Smooth muscle cell (in vitro differentiated cells): ENCODE data around the gene WNT9A. TPM values are rescaled to one million over a fixed set of nuclear protein-coding genes. Genes with fewer than 3 reads are reported as not detected.
"Not testable (repeated sequence)": the region's sequence is repeated elsewhere in the genome, so short reads cannot be mapped to it uniquely, and the experiment has no call there.

ENCODE experiments used
- DNase-seq: peaks from one replicate; lab custom pipeline; 2025; ENCODE audit not compliant: unreplicated experiment; lab: John Stamatoyannopoulos, UW
- H2AFZ ChIP-seq: fragments of 200-600 bp; sonication (generic); 2 replicates; pipeline ENCODE4 v1.6.0; 2016; ENCODE audit warnings: antibody characterized with exemption, low read depth, mild to moderate bottlenecking
- H3F3A ChIP-seq: fragments of 200-600 bp; sonication (generic); 2 replicates; pipeline ENCODE4 v1.6.0; 2017; ENCODE audit warnings: antibody characterized with exemption, low read depth
- H3K27ac ChIP-seq: fragments of 200-600 bp; sonication (generic); 2 replicates; pipeline ENCODE4 v1.5.1; 2016; ENCODE audit warnings: low read depth, mild to moderate bottlenecking
- H3K27me3 ChIP-seq: fragments of 200-600 bp; sonication (generic); 2 replicates; pipeline ENCODE4 v1.6.1; 2016; ENCODE audit warnings: low read depth, mild to moderate bottlenecking
- H3K36me3 ChIP-seq: fragments of 200-600 bp; sonication (generic); 2 replicates; pipeline ENCODE4 v1.5.1; 2016; ENCODE audit warnings: low read depth
- H3K4me1 ChIP-seq: fragments of 200-600 bp; sonication (generic); 2 replicates; pipeline ENCODE4 v1.5.1; 2016; ENCODE audit warnings: low read depth
- H3K4me2 ChIP-seq: fragments of 200-600 bp; sonication (generic); 2 replicates; pipeline ENCODE4 v1.6.0; 2016; ENCODE audit warnings: mild to moderate bottlenecking
- H3K4me3 ChIP-seq: fragments of 200-600 bp; sonication (generic); 2 replicates; pipeline ENCODE4 v1.5.1; 2016; ENCODE audit warnings: mild to moderate bottlenecking
- H3K79me2 ChIP-seq: fragments of 200-600 bp; sonication (generic); 2 replicates; pipeline ENCODE4 v1.6.0; 2016; ENCODE audit warnings: low read depth, mild to moderate bottlenecking
- H3K9ac ChIP-seq: fragments of 200-600 bp; sonication (generic); 2 replicates; pipeline ENCODE4 v1.6.0; 2016; ENCODE audit warnings: low read depth
- H3K9me3 ChIP-seq: fragments of 200-600 bp; sonication (generic); replicated peaks from 2 replicates; pipeline ENCODE4 v1.5.1; 2016; ENCODE audit warnings: low read depth
- H4K20me1 ChIP-seq: fragments of 200-600 bp; sonication (generic); 2 replicates; pipeline ENCODE4 v1.6.0; 2016; ENCODE audit warnings: low read depth
- WGBS: methylation state at CpG from one replicate; pipeline ENCODE4 v1.1.7; 2016; ENCODE audit warnings: low lambda C conversion rate; 5-methylcytosine and 5-hydroxymethylcytosine counted together
- polyA plus RNA-seq: library from polyadenylated mRNA; unstranded; fragments of >200 nt; fragmentation: Nextera tagmentation; extraction: Ambion mirVana; gene quantifications from 2 replicates; pipeline ENCODE4 v1.2.1, GENCODE V29; 2016
- total RNA-seq: library from RNA; depleted of rRNA; stranded (reverse); fragments of >200 nt; gene quantifications from 2 replicates; pipeline ENCODE4 v1.2.3, GENCODE V29; 2014
- TF ChIP-seq, protein P1 (sequence below): fragments of 200-600 bp; sonication (generic); IDR thresholded peaks from 2 replicates; pipeline ENCODE4 v1.5.1; 2017; ENCODE audit warnings: borderline replicate concordance, mild to moderate bottlenecking, antibody characterized with exemption; ENCODE audit not compliant: insufficient read depth, poor library complexity, severe bottlenecking

WNT9A gene
- total and polyA plus RNA-seq, 2 experiments from 2014 or later: 0.03 to 2.6 TPM

DNA sequence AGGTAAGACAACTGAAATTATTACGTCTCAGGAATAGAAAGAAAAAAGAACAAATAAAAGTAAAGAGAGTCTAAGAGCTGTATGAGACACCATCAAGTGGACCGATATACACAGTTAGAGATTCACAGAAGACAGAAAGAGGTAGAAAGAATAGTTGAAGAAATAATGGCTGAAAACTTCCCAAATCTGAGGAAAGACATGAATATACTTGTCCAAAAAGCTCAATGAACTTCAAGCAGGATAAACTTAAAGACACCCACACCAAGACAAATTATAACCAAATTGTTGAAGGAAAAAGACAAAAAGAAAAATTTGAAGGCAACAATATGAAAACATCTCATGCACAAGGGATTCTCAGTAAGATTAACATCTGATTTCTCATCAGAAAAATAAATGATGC lies 39.4 kb upstream of the WNT9A start:
- Histone ChIP-seq H3K27me3 (peaks cover 23% of the 10 kb centered on the region), H3K36me3 (no peaks in the 10 kb centered on the region), H3K4me3 (no peak overlapping the region), H3K4me1 (no peaks in the 10 kb centered on the region), H3F3A (no peaks in the 10 kb centered on the region), H4K20me1 (no peaks in the 10 kb centered on the region), H3K9ac (no peak overlapping the region), H3K27ac (no peak overlapping the region), H3K9me3 (no peaks in the 10 kb centered on the region), H3K4me2 (no peak overlapping the region), H2AFZ (no peak overlapping the region), H3K79me2 (no peaks in the 10 kb centered on the region)
- TF ChIP-seq, protein P1, sequence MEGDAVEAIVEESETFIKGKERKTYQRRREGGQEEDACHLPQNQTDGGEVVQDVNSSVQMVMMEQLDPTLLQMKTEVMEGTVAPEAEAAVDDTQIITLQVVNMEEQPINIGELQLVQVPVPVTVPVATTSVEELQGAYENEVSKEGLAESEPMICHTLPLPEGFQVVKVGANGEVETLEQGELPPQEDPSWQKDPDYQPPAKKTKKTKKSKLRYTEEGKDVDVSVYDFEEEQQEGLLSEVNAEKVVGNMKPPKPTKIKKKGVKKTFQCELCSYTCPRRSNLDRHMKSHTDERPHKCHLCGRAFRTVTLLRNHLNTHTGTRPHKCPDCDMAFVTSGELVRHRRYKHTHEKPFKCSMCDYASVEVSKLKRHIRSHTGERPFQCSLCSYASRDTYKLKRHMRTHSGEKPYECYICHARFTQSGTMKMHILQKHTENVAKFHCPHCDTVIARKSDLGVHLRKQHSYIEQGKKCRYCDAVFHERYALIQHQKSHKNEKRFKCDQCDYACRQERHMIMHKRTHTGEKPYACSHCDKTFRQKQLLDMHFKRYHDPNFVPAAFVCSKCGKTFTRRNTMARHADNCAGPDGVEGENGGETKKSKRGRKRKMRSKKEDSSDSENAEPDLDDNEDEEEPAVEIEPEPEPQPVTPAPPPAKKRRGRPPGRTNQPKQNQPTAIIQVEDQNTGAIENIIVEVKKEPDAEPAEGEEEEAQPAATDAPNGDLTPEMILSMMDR: no peak
- DNase-seq: no peak
- WGBS: 91% methylated on average over 2 of the region's 2 CpGs

DNA sequence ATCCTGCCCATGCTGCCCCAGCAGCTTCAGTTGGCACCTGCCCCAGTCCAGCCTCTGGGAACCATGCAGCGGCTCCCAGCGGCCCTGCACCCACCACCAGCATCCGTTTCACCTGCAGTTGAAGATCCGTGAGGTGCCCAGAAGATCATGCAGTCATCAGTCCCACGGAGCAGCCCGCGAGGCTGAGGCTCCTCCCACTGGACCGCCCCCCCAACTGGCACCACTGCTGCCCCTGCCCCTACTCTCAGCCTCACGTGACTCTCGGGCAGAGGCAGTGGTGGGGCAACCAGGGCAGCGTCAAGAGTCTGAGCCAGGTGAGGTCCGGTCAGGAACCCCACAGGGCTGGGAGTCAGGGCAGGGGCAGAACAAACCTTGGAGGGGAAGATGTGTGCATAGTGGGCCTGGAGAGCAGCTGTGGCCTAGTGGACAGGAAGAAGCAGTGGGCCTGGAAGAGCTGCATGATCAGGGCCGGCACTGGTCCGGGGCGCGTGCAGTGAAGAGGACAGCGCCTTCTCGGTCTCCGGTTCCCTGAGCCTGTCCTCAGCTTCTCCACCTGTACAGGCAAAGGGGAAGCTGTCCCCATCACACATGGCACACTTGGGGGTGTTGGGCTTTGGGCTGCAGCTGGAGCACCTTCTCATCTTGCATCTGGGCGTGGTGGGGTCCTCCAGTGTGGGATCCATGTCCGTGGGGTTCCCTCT lies 28.0 kb upstream of the WNT9A start:
- H3K27me3 ChIP-seq: not testable (repeated sequence)

DNA sequence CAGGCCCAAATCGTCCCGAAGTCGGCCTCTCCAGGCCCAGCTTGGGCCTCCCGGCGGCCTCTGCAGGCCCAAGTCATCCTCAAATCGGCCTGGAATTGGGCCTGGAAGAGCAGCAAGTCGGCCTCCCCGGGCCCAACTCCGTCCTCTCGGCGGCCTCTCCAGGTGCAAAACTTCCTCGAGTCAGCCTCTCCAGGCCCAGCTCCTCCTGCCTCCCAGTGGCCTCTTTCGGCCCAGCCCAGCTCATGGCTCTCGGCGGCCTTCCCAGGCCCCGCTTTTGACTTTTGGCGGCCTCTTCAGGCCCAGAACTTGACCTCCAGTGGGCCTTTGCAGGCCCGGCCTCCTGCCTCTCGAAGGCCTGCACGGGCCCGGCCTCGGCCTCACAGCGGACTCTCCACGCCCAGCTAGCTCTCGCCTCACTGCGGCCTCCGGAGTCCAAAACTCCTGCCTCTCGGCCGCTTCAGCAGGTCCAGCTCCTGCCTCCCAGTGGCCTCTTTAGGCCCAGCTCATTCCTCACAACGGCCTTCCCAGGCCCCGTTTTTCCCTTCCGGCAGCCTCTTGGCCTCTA lies 26.1 kb upstream of the WNT9A start:
- H3K27ac ChIP-seq, H4K20me1 ChIP-seq, H2AFZ ChIP-seq, H3K4me1 ChIP-seq, H3K27me3 ChIP-seq, DNase-seq, H3K9me3 ChIP-seq, H3K9ac ChIP-seq, H3K4me3 ChIP-seq, H3K4me2 ChIP-seq, H3K36me3 ChIP-seq, H3K79me2 ChIP-seq, H3F3A ChIP-seq: not testable (repeated sequence)
- 97% methylated on average over 32 of the region's 32 CpGs for WGBS

More for the DNA sequence above, 28.0 kb upstream of the WNT9A start:
- not testable (repeated sequence) for H3F3A ChIP-seq, H3K27ac ChIP-seq, H4K20me1 ChIP-seq, H3K36me3 ChIP-seq, H3K4me1 ChIP-seq, H3K9me3 ChIP-seq, H2AFZ ChIP-seq, DNase-seq, H3K4me3 ChIP-seq, H3K9ac ChIP-seq, H3K4me2 ChIP-seq, H3K79me2 ChIP-seq
- WGBS: 84% methylated on average over 14 of the region's 21 CpGs

DNA sequence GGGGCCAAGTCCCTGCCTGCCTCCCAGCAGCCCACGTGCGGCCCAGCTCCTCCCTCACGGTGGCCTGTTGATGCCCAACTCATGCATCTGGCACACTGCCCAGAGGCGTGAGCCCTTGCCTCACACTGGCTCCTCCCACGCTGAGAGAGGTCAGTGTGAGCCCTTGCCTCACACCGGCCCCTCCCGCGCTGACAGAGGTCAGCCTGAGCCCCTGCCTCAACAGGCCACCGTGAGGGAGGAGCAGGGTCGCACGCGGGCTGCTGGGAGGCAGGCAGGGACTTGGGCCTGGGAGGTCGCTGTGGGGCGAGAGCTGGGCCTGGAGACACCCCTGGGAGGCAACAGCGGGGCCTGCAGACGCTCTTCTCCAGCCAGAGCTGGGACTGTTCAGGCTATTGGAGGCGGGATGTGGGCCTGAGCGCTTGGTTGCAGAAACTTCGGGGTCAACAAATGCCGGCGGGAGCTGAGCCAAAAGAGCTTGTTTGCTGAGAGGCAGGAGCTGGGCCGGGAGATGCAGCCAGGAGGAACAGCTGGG lies 25.2 kb upstream of the WNT9A start:
- DNase-seq, H3K4me3 ChIP-seq, H3K4me2 ChIP-seq, H4K20me1 ChIP-seq, H3F3A ChIP-seq, H3K9me3 ChIP-seq, H3K4me1 ChIP-seq, H3K36me3 ChIP-seq, H3K27ac ChIP-seq, H2AFZ ChIP-seq, H3K27me3 ChIP-seq, H3K9ac ChIP-seq, H3K79me2 ChIP-seq: not testable (repeated sequence)
- WGBS: 93% methylated on average over 22 of the region's 22 CpGs

DNA sequence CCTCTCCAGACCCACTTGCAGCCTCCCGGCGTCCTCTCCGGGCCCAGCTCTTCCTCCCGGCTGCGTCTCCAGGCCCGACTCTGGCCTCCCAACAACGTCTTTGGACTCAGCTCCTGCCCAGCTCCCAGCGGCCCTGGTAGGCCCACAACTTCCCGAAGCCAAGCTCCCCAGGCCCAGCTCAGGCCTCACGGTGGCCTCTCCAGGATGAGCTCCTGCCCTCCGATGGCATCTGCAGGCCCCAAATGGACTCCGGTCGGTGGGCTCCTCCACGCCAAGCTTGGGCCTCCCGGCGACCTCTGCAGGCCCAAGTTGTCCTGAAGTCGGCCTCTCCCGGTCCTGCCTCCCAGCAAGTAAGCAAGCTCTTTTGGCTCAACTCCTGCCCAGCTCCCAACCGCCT lies 24.5 kb upstream of the WNT9A start:
- not testable (repeated sequence) for H3K79me2 ChIP-seq, H3K4me2 ChIP-seq, H2AFZ ChIP-seq, H4K20me1 ChIP-seq, H3K4me1 ChIP-seq, H3K27me3 ChIP-seq, H3K9me3 ChIP-seq, H3K36me3 ChIP-seq, DNase-seq, H3K4me3 ChIP-seq, H3K27ac ChIP-seq, H3F3A ChIP-seq, H3K9ac ChIP-seq
- 86% methylated on average over 14 of the region's 19 CpGs for WGBS

DNA sequence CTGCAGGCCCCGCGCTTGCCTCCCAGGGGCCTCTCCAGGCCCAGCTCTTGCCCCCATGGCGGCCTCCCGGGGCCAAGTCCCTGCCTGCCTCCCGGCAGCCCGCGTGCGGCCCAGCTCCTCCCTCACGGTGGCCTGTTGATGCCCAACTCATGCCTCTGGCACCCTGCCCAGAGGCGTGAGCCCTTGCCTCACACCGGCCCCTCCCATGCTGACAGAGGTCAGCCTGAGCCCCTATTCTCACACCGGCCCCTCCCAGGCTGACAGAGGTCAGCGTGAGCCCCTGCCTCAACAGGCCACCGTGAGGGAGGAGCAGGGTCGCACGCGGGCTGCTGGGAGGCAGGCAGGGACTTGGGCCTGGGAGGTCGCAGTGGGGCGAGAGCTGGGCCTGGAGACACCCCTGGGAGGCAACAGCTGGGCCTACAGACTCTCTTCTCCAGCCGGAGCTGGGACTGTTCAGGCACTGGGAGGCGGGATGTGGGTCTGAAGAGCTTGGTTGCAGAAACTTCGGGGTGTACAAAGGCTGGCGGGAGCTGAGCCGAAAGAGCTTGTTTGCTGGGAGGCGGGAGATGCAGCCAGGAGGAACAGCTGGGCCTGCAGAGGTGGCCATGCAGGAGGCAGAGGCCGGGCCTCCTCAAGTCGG lies 24.0 kb upstream of the WNT9A start:
- not testable (repeated sequence) for H3K9ac ChIP-seq, H3K4me3 ChIP-seq, H2AFZ ChIP-seq, H3K9me3 ChIP-seq, H3K27me3 ChIP-seq, DNase-seq, H3K4me2 ChIP-seq, H3K36me3 ChIP-seq, H3F3A ChIP-seq, H3K27ac ChIP-seq, H4K20me1 ChIP-seq, H3K4me1 ChIP-seq, H3K79me2 ChIP-seq
- WGBS: 95% methylated on average over 25 of the region's 27 CpGs

DNA sequence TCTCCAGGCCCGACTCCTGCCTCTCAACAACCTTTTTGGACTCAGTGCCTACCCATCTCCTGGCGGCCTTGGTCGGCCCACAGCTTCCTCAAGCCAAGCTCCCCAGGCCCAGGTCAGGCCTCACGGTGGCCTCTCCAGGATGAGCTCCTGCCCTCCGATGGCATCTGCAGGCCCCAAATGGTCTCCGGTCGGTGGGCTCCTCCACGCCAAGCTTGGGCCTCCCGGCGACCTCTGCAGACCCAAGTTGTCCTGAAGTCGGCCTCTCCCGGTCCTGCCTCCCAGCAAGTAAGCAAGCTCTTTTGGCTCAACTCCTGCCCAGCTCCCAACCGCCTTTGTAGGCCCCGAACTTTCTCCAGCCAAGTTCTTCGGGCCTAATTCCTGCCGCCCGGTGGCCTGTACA lies 23.5 kb upstream of the WNT9A start:
- H3K4me2 ChIP-seq: not testable (repeated sequence)

More for the DNA sequence above, 23.5 kb upstream of the WNT9A start:
- not testable (repeated sequence) for H3K9ac ChIP-seq, H3K79me2 ChIP-seq, DNase-seq, H3K4me3 ChIP-seq, H3K4me1 ChIP-seq, H3K36me3 ChIP-seq, H3K27ac ChIP-seq, H2AFZ ChIP-seq, H3K9me3 ChIP-seq, H4K20me1 ChIP-seq, H3F3A ChIP-seq, H3K27me3 ChIP-seq
- WGBS: 96% methylated on average over 12 of the region's 17 CpGs
